Measurements from ENCODE around the gene VIL1. TPM values are rescaled to one million over a fixed set of nuclear protein-coding genes. Genes with fewer than 3 reads are reported as not detected.

VIL1 gene
- total and polyA plus RNA-seq, 8 donors, result 0.29 to 1.8 (median 1.2) TPM; not detected in 1

DNA sequence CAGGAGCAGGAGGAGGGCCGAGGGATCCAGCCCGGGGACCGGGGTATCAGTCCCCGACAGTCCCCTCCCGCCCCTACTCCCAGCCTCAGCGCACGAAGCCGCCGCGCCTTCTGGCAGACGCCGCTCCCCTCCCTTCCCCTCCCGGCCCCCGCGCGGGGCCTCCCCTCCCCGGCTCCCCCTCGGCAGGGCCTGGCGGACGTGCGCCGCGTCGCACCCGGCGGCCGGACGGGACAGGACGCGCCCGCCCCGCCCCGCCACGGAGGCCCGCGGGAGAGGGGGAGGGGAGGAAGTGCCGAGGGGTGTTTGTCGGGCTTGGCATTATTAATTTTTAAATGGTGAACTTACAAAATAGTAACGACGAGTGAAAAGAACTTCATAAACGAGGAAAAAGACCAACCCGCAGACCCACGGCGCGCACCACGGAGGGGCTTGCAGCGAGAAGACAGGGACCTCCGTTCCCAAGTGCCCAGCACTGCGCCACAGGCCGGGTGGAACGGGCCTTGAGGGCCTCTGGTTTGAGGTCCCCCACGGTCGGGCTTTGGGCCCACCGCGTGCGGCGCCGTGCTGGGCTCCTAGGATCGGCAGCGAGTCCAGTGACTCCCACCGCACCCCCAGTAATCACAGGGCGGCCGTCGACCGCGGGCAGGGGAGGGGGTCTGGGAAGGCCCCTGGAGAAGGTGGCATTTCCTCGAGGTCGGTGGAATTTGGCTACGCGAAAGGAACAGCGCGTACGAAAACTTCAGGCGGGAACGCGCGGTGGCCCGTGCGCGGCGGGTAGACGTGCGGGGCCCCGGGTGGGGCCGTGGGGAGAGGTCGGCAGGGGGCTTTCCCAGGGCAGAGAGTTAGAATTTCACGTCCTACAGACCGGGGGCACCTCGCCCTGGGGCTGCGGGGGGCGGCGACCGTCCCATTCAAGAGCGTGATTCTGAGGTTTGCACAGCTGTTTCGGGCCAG, 20.2 kb upstream of the VIL1 start:
- DNase-seq (peak; percentile 84 to 97 (median 90)), ATAC-seq (peak; percentile 46)
- Histone ChIP-seq H3K4me1 (peaks cover 28 to 77% of the 10 kb centered on the region in 2 donors), H3K4me3 (peak overlapping the region; percentile 98), H3K27me3 (no peaks in the 10 kb centered on the region), H3K36me3 (peaks cover 0 to 39% of the 10 kb centered on the region in 2 donors), H3K27ac (peak overlapping the region; percentile 99), H3K9me3 (no peaks in the 10 kb centered on the region)
- intact Hi-C loops (cut with DNase I), result loop anchor here (5.0 to 10.0 kb wide), 2 partner anchors 101 to 124 kb away; partner anchors contain the start of genes AAMP (in 1 of the 2) and PNKD (in 1 of the 2)
- TF ChIP-seq, protein P1, sequence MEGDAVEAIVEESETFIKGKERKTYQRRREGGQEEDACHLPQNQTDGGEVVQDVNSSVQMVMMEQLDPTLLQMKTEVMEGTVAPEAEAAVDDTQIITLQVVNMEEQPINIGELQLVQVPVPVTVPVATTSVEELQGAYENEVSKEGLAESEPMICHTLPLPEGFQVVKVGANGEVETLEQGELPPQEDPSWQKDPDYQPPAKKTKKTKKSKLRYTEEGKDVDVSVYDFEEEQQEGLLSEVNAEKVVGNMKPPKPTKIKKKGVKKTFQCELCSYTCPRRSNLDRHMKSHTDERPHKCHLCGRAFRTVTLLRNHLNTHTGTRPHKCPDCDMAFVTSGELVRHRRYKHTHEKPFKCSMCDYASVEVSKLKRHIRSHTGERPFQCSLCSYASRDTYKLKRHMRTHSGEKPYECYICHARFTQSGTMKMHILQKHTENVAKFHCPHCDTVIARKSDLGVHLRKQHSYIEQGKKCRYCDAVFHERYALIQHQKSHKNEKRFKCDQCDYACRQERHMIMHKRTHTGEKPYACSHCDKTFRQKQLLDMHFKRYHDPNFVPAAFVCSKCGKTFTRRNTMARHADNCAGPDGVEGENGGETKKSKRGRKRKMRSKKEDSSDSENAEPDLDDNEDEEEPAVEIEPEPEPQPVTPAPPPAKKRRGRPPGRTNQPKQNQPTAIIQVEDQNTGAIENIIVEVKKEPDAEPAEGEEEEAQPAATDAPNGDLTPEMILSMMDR (IDR thresholded peaks at IDR 0.05), result peak in 1 of 2 donors; percentile 31

DNA sequence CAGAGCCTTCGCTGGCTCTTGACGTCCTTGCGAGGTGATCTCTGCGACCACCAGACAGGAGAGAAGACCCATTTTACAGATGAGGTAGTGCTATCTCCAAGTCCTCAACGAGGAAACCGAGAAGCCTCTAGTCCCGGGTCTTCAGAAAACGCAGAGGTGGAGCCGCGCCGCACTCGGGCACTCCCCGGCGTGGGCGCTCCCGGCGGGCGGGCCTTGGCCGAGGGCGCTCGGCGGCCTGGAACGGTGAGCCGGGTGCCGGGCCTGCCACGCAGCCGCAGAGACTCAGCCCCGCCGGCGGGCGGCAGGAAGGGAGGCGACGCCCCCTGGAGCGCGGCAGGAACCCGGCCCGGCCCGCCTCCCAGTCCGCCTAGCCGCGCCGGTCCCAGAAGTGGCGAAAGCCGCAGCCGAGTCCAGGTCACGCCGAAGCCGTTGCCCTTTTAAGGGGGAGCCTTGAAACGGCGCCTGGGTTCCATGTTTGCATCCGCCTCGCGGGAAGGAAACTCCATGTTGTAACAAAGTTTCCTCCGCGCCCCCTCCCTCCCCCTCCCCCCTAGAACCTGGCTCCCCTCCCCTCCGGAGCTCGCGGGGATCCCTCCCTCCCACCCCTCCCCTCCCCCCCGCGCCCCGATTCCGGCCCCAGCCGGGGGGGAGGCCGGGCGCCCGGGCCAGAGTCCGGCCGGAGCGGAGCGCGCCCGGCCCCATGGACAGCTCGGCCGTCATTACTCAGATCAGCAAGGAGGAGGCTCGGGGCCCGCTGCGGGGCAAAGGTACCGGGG, 19.3 kb upstream of the VIL1 start, which contains the start of gene CTDSP1:
Gene CTDSP1, plus strand, starts transcription at position 478 of the 776 bp plus-strand sequence. Its CDS starts 223 bp downstream, at position 701.
- Histone ChIP-seq H3K27me3 (no peaks in the 10 kb centered on the region), H3K27ac (peak within 1 kb of the TSS; percentile 99), H3K36me3 (peaks cover 0 to 39% of the 10 kb centered on the region in 2 donors), H3K4me3 (peak within 1 kb of the TSS; percentile 98), H3K4me1 (peaks cover 28 to 77% of the 10 kb centered on the region in 2 donors), H3K9me3 (no peaks in the 10 kb centered on the region)
- intact Hi-C loops (cut with DNase I), result loop anchor here (5.0 to 10.0 kb wide), 2 partner anchors 102 to 125 kb away; partner anchors contain the start of genes AAMP (in 1 of the 2) and PNKD (in 1 of the 2)
- DNase-seq (peak; percentile 96 to 99 (median 98)), ATAC-seq (peak; percentile 45)
- TF ChIP-seq, protein P1 (IDR thresholded peaks at IDR 0.05), result no peak

DNA sequence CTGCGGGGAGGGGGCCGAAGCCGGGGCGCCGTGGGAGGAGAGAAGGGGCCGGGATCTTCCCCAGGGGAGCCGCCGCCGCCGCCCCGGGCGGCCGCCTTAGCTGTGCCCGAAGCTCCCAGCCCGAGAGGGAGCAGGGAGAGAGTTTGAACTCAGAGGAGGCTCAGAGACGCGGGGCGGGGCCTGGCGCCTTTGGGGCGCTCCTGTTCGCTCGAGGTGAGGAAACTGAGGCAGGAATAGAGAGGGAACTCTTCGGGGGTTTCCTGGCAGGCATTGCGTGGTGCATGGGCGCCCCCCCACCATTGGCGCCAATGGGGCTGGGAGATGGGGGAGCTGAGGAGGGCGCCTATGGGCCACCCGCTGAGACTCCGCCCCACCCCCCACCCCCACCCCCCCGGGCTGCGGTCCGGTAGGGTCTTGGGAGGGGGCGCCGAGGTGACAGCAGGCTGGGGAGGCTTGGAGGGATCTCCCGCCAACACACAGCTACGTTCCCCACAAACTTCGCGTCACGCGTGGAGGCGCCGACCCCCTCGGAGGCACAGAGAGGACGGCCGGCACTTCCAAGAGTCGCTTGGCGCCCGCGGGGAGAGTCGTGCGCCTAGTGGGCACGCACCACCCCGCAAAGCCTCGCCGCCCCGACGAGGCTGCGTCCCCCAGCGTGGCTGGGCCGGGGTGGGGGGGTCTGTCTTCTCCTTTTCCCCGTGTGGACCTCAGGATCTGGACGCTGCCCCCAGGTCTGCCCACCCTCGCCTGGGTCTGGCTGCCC, 18.6 kb upstream of the VIL1 start:
- Histone ChIP-seq H3K9me3 (no peaks in the 10 kb centered on the region), H3K36me3 (peaks cover 0 to 42% of the 10 kb centered on the region in 2 donors), H3K27me3 (no peaks in the 10 kb centered on the region), H3K4me1 (peaks cover 30 to 77% of the 10 kb centered on the region in 2 donors), H3K4me3 (peak overlapping the region; percentile 98), H3K27ac (peak overlapping the region; percentile 99)
- no peak for ATAC-seq
- peak; percentile 43 to 90 (median 52) for DNase-seq
- TF ChIP-seq, protein P1 (IDR thresholded peaks at IDR 0.05), result no peak
- intact Hi-C loops (cut with DNase I), result no loop called here

DNA sequence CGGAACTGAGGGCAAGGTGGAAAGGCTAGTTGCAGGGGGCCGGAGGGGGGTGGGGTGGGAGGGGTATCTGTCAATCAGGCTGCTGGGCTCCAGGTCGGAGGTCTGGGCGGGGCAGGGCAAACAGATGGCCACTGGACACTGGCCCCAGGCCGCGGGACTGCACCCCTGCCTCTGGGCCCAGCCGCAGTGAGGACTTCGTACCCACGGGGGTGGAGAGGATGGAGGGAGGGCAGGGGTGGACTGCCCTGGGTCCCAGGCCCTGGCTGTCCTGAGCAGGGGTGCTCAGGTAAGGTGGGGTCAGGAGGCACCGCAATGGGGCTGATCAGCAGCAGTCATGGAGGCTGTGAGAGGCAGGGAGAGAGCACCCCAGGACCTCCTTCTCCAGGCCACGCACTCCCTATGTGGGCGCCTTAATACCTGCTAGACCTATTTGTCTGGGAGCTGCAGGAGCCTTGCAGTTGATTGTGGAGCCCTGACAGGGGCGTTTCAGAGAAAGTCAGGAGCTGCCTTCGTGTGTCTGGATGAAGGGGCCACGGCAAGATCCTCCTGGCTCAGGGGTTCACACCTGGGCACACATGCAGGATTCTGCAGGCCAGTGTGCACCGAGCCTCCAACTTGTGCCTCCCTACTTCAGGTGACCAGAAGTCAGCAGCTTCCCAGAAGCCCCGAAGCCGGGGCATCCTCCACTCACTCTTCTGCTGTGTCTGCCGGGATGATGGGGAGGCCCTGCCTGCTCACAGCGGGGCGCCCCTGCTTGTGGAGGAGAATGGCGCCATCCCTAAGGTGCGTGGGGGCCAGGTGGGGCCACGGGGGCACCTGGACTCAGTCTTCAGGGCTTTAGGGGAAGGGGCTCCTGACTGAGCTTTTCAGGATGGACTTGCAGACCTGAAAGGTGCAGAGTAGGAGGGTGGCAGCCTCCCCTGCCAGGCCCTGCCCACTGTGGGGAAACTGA, 17.7 kb upstream of the VIL1 start:
- DNase-seq (peak in 2 of 4 donors; percentile 43 to 87), ATAC-seq (no peak)
- Histone ChIP-seq H3K27ac (peak overlapping the region; percentile 99), H3K4me1 (peaks cover 33 to 80% of the 10 kb centered on the region in 2 donors), H3K27me3 (no peaks in the 10 kb centered on the region), H3K36me3 (peaks cover 0 to 43% of the 10 kb centered on the region in 2 donors), H3K9me3 (no peaks in the 10 kb centered on the region), H3K4me3 (peak overlapping the region; percentile 98)
- intact Hi-C loops (cut with DNase I), result no loop called here
- TF ChIP-seq, protein P1 (IDR thresholded peaks at IDR 0.05), result no peak
